Effector CD4-positive, alpha-beta T cell (primary cell): ENCODE measurements around the gene NREP.

ENCODE experiments used
- DNase-seq: peaks from one replicate; pipeline ENCODE4 v3.0.0-alpha.2; 2020

The NREP gene

GRCh38 chr5:111691508-111691907 is 65.5 kb downstream of the NREP start:
- no peak for DNase-seq

- DNase-seq, result no peak
These were observed 67.5 kb downstream of the NREP start for GRCh38 chr5:111689357-111689935.

- DNase-seq, result no peak
These were observed 71.0 kb downstream of the NREP start for GRCh38 chr5:111685969-111686368.

GRCh38 chr5:111682641-111683040 is 74.4 kb downstream of the NREP start:
- no peak for DNase-seq

- DNase-seq, result no peak
These were observed 74.9 kb downstream of the NREP start for GRCh38 chr5:111682121-111682520.

GRCh38 chr5:111681414-111682120 is 75.4 kb downstream of the NREP start:
- DNase-seq, result no peak

GRCh38 chr5:111680737-111681413 is 76.1 kb downstream of the NREP start:
- DNase-seq, result no peak

- no peak for DNase-seq
These were observed 77.4 kb downstream of the NREP start for GRCh38 chr5:111679611-111680010.
